DMS53 treated with DMSO at 0.1 percent for 48 hours (cell line): ENCODE measurements around the gene PUDP.
"Not testable (repeated sequence)": the region's sequence is repeated elsewhere in the genome, so short reads cannot be mapped to it uniquely, and the experiment has no call there.

Experiments used
- DNase-seq: peaks from one replicate; lab custom pipeline; 2025; ENCODE audit not compliant: unreplicated experiment; lab: John Stamatoyannopoulos, UW

Gene PUDP

GRCh38 chrX:7110821-7111276, 37.1 kb downstream of the PUDP start:
- DNase-seq, result no peak

GRCh38 chrX:7109838-7110793, 37.8 kb downstream of the PUDP start:
- no peak for DNase-seq

GRCh38 chrX:7109049-7109531, 38.9 kb downstream of the PUDP start:
- DNase-seq, result peak; percentile 1

- DNase-seq, result no peak
These were observed 39.9 kb downstream of the PUDP start for GRCh38 chrX:7108030-7108429.

- no peak for DNase-seq
These were observed 41.3 kb downstream of the PUDP start for GRCh38 chrX:7106649-7107048.

- DNase-seq, result no peak
These were observed 45.8 kb downstream of the PUDP start for GRCh38 chrX:7102119-7102518.

GRCh38 chrX:7100022-7100421, 47.9 kb downstream of the PUDP start:
- DNase-seq, result no peak

GRCh38 chrX:7095657-7096056, 52.3 kb downstream of the PUDP start:
- not testable (repeated sequence) for DNase-seq

GRCh38 chrX:7093305-7093704, 54.6 kb downstream of the PUDP start:
- no peak for DNase-seq

GRCh38 chrX:7092543-7092942, 55.4 kb downstream of the PUDP start:
- no peak for DNase-seq

GRCh38 chrX:7091923-7092322, 56.0 kb downstream of the PUDP start:
- DNase-seq, result no peak

- no peak for DNase-seq
These were observed 57.3 kb downstream of the PUDP start for GRCh38 chrX:7090641-7091040.

GRCh38 chrX:7088968-7089615, 58.9 kb downstream of the PUDP start:
- DNase-seq, result no peak

GRCh38 chrX:7086384-7086783, 61.6 kb downstream of the PUDP start:
- no peak for DNase-seq

GRCh38 chrX:7085879-7086278, 62.1 kb downstream of the PUDP start:
- DNase-seq, result no peak

- DNase-seq, result no peak
These were observed 63.1 kb downstream of the PUDP start for GRCh38 chrX:7084841-7085240.

- DNase-seq, result peak; percentile 0
These were observed 64.2 kb downstream of the PUDP start for GRCh38 chrX:7083468-7084396.

- DNase-seq, result no peak
These were observed 64.9 kb downstream of the PUDP start for GRCh38 chrX:7083021-7083420.

- no peak for DNase-seq
These were observed 65.4 kb downstream of the PUDP start for GRCh38 chrX:7082556-7082955.

- DNase-seq, result no peak
These were observed 70.4 kb downstream of the PUDP start for GRCh38 chrX:7077241-7078230.
